K562 (cell line): ENCODE data around the gene GALNT15. TPM values are rescaled to one million over a fixed set of nuclear protein-coding genes. Genes with fewer than 3 reads are reported as not detected.

Experiments used
- CBFB ChIP-seq: sonication (generic); formaldehyde crosslinking; IDR thresholded peaks from 2 replicates; pipeline ENCODE4 v1.4.0; 2020; ENCODE audit warnings: mild to moderate bottlenecking, missing genetic modification reagents
- CTBP1 ChIP-seq: fragments of 450-650 bp; IDR thresholded peaks from 2 replicates; pipeline ENCODE4 v1.6.1; 2016; ENCODE audit warnings: borderline replicate concordance
- ESRRB ChIP-seq: fragments of 250-450 bp; sonication (Bioruptor Pico); IDR thresholded peaks from 2 replicates; pipeline ENCODE4 v1.5.0; 2020; ENCODE audit warnings: mild to moderate bottlenecking, moderate library complexity, borderline replicate concordance
- HLTF ChIP-seq: fragments of 450-650 bp; IDR thresholded peaks from 2 replicates; pipeline ENCODE4 v1.6.1; 2016
- KDM4B ChIP-seq, 2 experiments: fragments of 450-650 bp in 1 of 2; sonication (generic) in 1 of 2; IDR thresholded peaks; 2 replicates each; pipeline ENCODE4 v1.6.1; 2016 to 2017; ENCODE audit warnings: borderline replicate concordance in 2 of 2, antibody characterized with exemption in 1 of 2, low read depth in 1 of 2, mild to moderate bottlenecking in 1 of 2
- KLF16 ChIP-seq: IDR thresholded peaks from 2 replicates; pipeline ENCODE4 v1.6.1; 2016; ENCODE audit warnings: antibody characterized with exemption
- MAZ ChIP-seq, 2 experiments: fragments of 450-650 bp in 1 of 2; sonication (generic) in 1 of 2; formaldehyde crosslinking; IDR thresholded peaks in 1 of 2; conservative IDR thresholded peaks in 1 of 2; 2 replicates each; pipeline versions ENCODE4 v1.4.0 to v1.5.0; 2020; ENCODE audit warnings: mild to moderate bottlenecking in 1 of 2, missing genetic modification reagents in 1 of 2
- MECOM ChIP-seq: fragments of 250-450 bp; sonication (Bioruptor Pico); IDR thresholded peaks from 2 replicates; pipeline ENCODE4 v1.8.0; 2022; ENCODE audit warnings: inconsistent platforms
- NR2C2 ChIP-seq, 2 experiments: fragments of 200-800 bp in 1 of 2; sonication (Bioruptor generic) in 1 of 2; sonication (generic) in 1 of 2; formaldehyde crosslinking in 1 of 2; IDR thresholded peaks; 2 replicates each; pipeline versions ENCODE4 v1.6.1 to v1.8.0; 2016 to 2022; ENCODE audit warnings: mild to moderate bottlenecking in 1 of 2, missing compliant biosample characterization in 1 of 2, missing genetic modification characterization in 1 of 2, missing genetic modification reagents in 1 of 2
- RAD21 ChIP-seq, 2 experiments: fragments of 250-450 bp in 1 of 2; fragments of 450-650 bp in 1 of 2; sonication (Bioruptor Pico) in 1 of 2; formaldehyde crosslinking in 1 of 2; IDR thresholded peaks in 1 of 2; conservative IDR thresholded peaks in 1 of 2; 2 replicates each; pipeline versions ENCODE4 v1.4.0 to v1.8.0; 2020 to 2022; ENCODE audit warnings: mild to moderate bottlenecking in 2 of 2, moderate library complexity in 1 of 2
- RB1 ChIP-seq: fragments of 450-650 bp; IDR thresholded peaks from 2 replicates; pipeline ENCODE4 v1.6.1; 2017; ENCODE audit warnings: low read depth, mild to moderate bottlenecking
- REST ChIP-seq, 2 experiments: fragments of 450-650 bp; formaldehyde crosslinking in 1 of 2; IDR thresholded peaks; 2 replicates each; pipeline versions ENCODE4 v1.4.0 to v1.6.1; 2014 to 2020; ENCODE audit warnings: mild to moderate bottlenecking in 2 of 2, borderline replicate concordance in 1 of 2, low read depth in 1 of 2
- SP1 ChIP-seq: sonication (generic); formaldehyde crosslinking; IDR thresholded peaks from 2 replicates; pipeline ENCODE4 v1.8.1; 2022; ENCODE audit warnings: mild to moderate bottlenecking, missing genetic modification reagents
- STAG1 ChIP-seq: sonication (generic); formaldehyde crosslinking; IDR thresholded peaks from 2 replicates; pipeline ENCODE4 v1.5.0; 2020; ENCODE audit warnings: missing genetic modification reagents, borderline replicate concordance
- polyA plus RNA-seq, 8 experiments: library from polyadenylated mRNA; depleted of rRNA in 4 of 8; stranded (reverse) in 5 of 8; unstranded in 3 of 8; fragments of >200 nt; fragmentation: Nextera tagmentation in 2 of 8; fragmentation: Illumina TruSeq in 1 of 8; extraction: Ambion mirVana in 2 of 8; extraction: Trizol in 1 of 8; gene quantifications; 2 replicates each; pipeline versions ENCODE4 v1.2.1 to v1.2.3, GENCODE V29; 2011 to 2014; ENCODE audit warnings: inconsistent platforms in 1 of 8, missing spikeins in 1 of 8
- total RNA-seq, 7 experiments: library from RNA; depleted of rRNA in 6 of 7; stranded (reverse); fragments of >200 nt in 6 of 7; fragmentation: Illumina TruSeq in 2 of 7; extraction: Trizol in 2 of 7; gene quantifications; 2 replicates each; pipeline versions ENCODE4 v1.2.1 to v1.2.3, GENCODE V29; 2011 to 2021; ENCODE audit warnings: low replicate concordance in 1 of 7
- TF ChIP-seq, protein P1 (sequence below): fragments of 450-650 bp; formaldehyde crosslinking; IDR thresholded peaks from 2 replicates; pipeline ENCODE4 v1.4.0; 2020; ENCODE audit warnings: mild to moderate bottlenecking, moderate library complexity

GALNT15 gene
- total and polyA plus RNA-seq, 9 of the 15 experiments (the other 6 are each of a cell fraction or from before 2014, with no cell fraction given): not detected

DNA sequence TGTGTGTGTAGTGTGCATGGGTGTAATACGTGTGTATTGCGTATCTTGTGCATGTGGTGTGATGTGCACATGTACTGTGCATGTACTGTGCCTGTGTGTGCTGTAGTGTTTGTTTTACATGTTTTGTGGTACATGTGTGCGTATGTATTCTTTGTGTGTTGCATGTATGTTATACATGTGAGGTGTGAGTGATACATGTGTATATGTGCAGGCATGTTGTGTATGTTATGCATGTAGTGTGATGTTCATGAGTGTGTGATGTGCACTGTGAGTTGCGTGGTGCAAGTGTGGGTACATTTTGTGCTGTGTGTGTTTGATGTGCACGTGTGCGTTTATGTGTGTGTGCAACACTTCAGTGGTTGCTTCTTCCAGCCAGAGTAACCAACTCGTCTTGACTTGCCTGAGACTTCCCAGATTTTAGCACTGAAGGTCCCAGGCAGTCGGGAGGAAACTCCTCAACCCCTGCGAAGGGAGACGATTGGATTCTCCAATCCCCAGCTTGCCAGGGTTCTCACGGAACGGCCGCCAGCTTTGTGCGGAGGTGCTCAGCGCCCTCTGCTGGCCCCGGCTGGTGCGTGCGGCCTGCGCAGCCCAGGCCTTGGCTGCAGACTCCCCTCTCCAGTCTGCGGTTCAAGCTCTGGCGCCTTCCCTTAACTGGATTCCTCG, 3.6 kb downstream of the GALNT15 start (continued):
- TF ChIP-seq STAG1 (CRISPR knock-in tag) (peak; percentile 82; the same call in 1 of the 2 replicates), MAZ (CRISPR knock-in tag; conservative IDR thresholded peaks at IDR 0.05 in 1 of 2, IDR thresholded peaks at IDR 0.05 in 1 of 2) (0 out of 4 replicates have a peak, but pooled peaks of 1 of the 2 experiments have one; percentile 31), REST (IDR thresholded peaks at IDR 0.05; ENCODE audit: borderline replicate concordance) (peak; percentile 84), REST (CRISPR knock-in tag; IDR thresholded peaks at IDR 0.05; ENCODE audit: low read depth) (no peak), NR2C2 (CRISPR knock-in tag; IDR thresholded peaks at IDR 0.05) (0 out of 2 replicates have a peak, but pooled peaks have one; percentile 31), NR2C2 (tag; IDR thresholded peaks at IDR 0.05) (no peak), MECOM (CRISPR knock-in tag) (no peak), KDM4B (IDR thresholded peaks at IDR 0.05; ENCODE audit: borderline replicate concordance in 2 of 2, low read depth in 1 of 2) (0 out of 4 replicates have a peak, but pooled peaks of 1 of the 2 experiments have one; percentile 63), HLTF (0 out of 2 replicates have a peak, but pooled peaks have one; percentile 22), SP1 (CRISPR knock-in tag) (no peak), CBFB (CRISPR knock-in tag) (peak; percentile 7; the same call in 1 of the 2 replicates), KLF16 (peak; percentile 8; the same call in 1 of the 2 replicates), RAD21 (CRISPR knock-in tag; conservative IDR thresholded peaks at IDR 0.05 in 1 of 2, IDR thresholded peaks at IDR 0.05 in 1 of 2) (peak; percentile 94), RB1 (peak; percentile 77; the same call in 1 of the 2 replicates), ESRRB (CRISPR knock-in tag) (no peak), CTBP1 (peak; percentile 38; the same call in 1 of the 2 replicates)
- TF ChIP-seq, protein P1, sequence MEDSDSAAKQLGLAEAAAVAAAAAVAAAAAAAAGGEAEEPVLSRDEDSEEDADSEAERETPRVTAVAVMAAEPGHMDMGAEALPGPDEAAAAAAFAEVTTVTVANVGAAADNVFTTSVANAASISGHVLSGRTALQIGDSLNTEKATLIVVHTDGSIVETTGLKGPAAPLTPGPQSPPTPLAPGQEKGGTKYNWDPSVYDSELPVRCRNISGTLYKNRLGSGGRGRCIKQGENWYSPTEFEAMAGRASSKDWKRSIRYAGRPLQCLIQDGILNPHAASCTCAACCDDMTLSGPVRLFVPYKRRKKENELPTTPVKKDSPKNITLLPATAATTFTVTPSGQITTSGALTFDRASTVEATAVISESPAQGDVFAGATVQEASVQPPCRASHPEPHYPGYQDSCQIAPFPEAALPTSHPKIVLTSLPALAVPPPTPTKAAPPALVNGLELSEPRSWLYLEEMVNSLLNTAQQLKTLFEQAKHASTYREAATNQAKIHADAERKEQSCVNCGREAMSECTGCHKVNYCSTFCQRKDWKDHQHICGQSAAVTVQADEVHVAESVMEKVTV: peak; percentile 63
